Smooth muscle cell (in vitro differentiated cells): ENCODE data around the gene LHFPL5. TPM values are rescaled to one million over a fixed set of nuclear protein-coding genes. Genes with fewer than 3 reads are reported as not detected.

Source experiments
- DNase-seq: peaks from one replicate; lab custom pipeline; 2025; ENCODE audit not compliant: unreplicated experiment; lab: John Stamatoyannopoulos, UW
- H2AFZ ChIP-seq: fragments of 200-600 bp; sonication (generic); 2 replicates; pipeline ENCODE4 v1.6.0; 2016; ENCODE audit warnings: antibody characterized with exemption, low read depth, mild to moderate bottlenecking
- H3F3A ChIP-seq: fragments of 200-600 bp; sonication (generic); 2 replicates; pipeline ENCODE4 v1.6.0; 2017; ENCODE audit warnings: antibody characterized with exemption, low read depth
- H3K27ac ChIP-seq: fragments of 200-600 bp; sonication (generic); 2 replicates; pipeline ENCODE4 v1.5.1; 2016; ENCODE audit warnings: low read depth, mild to moderate bottlenecking
- H3K27me3 ChIP-seq: fragments of 200-600 bp; sonication (generic); 2 replicates; pipeline ENCODE4 v1.6.1; 2016; ENCODE audit warnings: low read depth, mild to moderate bottlenecking
- H3K36me3 ChIP-seq: fragments of 200-600 bp; sonication (generic); 2 replicates; pipeline ENCODE4 v1.5.1; 2016; ENCODE audit warnings: low read depth
- H3K4me1 ChIP-seq: fragments of 200-600 bp; sonication (generic); 2 replicates; pipeline ENCODE4 v1.5.1; 2016; ENCODE audit warnings: low read depth
- H3K4me2 ChIP-seq: fragments of 200-600 bp; sonication (generic); 2 replicates; pipeline ENCODE4 v1.6.0; 2016; ENCODE audit warnings: mild to moderate bottlenecking
- H3K4me3 ChIP-seq: fragments of 200-600 bp; sonication (generic); 2 replicates; pipeline ENCODE4 v1.5.1; 2016; ENCODE audit warnings: mild to moderate bottlenecking
- H3K79me2 ChIP-seq: fragments of 200-600 bp; sonication (generic); 2 replicates; pipeline ENCODE4 v1.6.0; 2016; ENCODE audit warnings: low read depth, mild to moderate bottlenecking
- H3K9ac ChIP-seq: fragments of 200-600 bp; sonication (generic); 2 replicates; pipeline ENCODE4 v1.6.0; 2016; ENCODE audit warnings: low read depth
- H3K9me3 ChIP-seq: fragments of 200-600 bp; sonication (generic); replicated peaks from 2 replicates; pipeline ENCODE4 v1.5.1; 2016; ENCODE audit warnings: low read depth
- H4K20me1 ChIP-seq: fragments of 200-600 bp; sonication (generic); 2 replicates; pipeline ENCODE4 v1.6.0; 2016; ENCODE audit warnings: low read depth
- WGBS: methylation state at CpG from one replicate; pipeline ENCODE4 v1.1.7; 2016; ENCODE audit warnings: low lambda C conversion rate; 5-methylcytosine and 5-hydroxymethylcytosine counted together
- polyA plus RNA-seq: library from polyadenylated mRNA; unstranded; fragments of >200 nt; fragmentation: Nextera tagmentation; extraction: Ambion mirVana; gene quantifications from 2 replicates; pipeline ENCODE4 v1.2.1, GENCODE V29; 2016
- total RNA-seq: library from RNA; depleted of rRNA; stranded (reverse); fragments of >200 nt; gene quantifications from 2 replicates; pipeline ENCODE4 v1.2.3, GENCODE V29; 2014
- TF ChIP-seq, protein P1 (sequence below): fragments of 200-600 bp; sonication (generic); IDR thresholded peaks from 2 replicates; pipeline ENCODE4 v1.5.1; 2017; ENCODE audit warnings: borderline replicate concordance, mild to moderate bottlenecking, antibody characterized with exemption; ENCODE audit not compliant: insufficient read depth, poor library complexity, severe bottlenecking

Gene LHFPL5
- total and polyA plus RNA-seq, 2 experiments from 2014 or later, result not detected

DNA sequence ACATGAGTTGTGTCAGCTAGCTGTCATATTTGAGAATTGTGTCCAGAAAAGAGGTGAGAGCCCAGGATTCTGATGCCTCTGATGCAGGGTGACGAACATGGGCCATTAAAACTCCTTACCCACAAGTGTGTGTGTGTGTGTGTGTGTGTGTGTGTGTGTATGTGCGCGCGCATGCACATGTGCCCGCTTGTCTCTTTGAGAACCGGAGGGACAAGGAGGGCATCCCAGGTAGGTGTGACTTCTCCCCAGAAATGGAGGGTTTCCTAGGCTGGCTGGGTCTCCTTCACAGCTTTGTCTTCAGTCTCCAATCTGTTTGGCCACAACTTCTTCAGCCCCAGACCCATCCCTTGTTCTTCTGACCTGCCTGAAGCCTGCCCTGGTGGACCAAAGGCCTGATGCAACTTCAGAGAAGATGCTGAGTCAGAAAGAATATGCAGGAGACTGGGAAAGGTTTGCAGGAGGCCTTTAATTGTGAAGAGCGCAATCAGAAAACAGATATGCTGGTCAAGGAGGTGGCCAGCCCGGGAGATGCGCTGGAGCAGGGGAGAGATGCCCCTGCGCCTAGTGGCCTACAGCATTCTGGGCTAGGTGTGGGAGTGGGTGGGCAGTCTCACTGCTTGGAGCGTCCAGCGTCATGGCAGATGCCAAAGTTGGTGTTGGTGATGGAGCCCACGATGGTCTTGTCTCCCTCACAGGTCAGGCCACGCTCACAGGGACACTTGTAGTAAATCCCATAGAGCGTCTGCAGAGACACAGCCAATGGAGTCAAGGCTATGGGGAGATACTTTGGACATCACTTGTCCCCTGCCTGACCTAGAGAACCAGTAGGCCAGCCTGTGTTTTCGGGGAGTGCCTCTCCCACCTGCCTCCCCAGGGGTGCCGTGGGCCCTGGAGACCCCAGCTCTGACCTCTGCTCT lies 10.4 kb upstream of the LHFPL5 start:
- H3K4me1 ChIP-seq, result no peaks in the 10 kb centered on the region
- no peak overlapping the region for H3K27ac ChIP-seq
- H3K9me3 ChIP-seq, result no peaks in the 10 kb centered on the region
- H3K4me3 ChIP-seq, result no peak overlapping the region
- no peaks in the 10 kb centered on the region for H3K36me3 ChIP-seq
- H3K4me2 ChIP-seq, result no peak overlapping the region
- TF ChIP-seq, protein P1, sequence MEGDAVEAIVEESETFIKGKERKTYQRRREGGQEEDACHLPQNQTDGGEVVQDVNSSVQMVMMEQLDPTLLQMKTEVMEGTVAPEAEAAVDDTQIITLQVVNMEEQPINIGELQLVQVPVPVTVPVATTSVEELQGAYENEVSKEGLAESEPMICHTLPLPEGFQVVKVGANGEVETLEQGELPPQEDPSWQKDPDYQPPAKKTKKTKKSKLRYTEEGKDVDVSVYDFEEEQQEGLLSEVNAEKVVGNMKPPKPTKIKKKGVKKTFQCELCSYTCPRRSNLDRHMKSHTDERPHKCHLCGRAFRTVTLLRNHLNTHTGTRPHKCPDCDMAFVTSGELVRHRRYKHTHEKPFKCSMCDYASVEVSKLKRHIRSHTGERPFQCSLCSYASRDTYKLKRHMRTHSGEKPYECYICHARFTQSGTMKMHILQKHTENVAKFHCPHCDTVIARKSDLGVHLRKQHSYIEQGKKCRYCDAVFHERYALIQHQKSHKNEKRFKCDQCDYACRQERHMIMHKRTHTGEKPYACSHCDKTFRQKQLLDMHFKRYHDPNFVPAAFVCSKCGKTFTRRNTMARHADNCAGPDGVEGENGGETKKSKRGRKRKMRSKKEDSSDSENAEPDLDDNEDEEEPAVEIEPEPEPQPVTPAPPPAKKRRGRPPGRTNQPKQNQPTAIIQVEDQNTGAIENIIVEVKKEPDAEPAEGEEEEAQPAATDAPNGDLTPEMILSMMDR, result no peak
- no peaks in the 10 kb centered on the region for H3K27me3 ChIP-seq
- no peak overlapping the region for H2AFZ ChIP-seq
- H3F3A ChIP-seq, result no peaks in the 10 kb centered on the region
- WGBS, result 95% methylated on average over 17 of the region's 17 CpGs
- no peak for DNase-seq
- no peak overlapping the region for H3K9ac ChIP-seq
- no peaks in the 10 kb centered on the region for H4K20me1 ChIP-seq
- no peaks in the 10 kb centered on the region for H3K79me2 ChIP-seq

DNA sequence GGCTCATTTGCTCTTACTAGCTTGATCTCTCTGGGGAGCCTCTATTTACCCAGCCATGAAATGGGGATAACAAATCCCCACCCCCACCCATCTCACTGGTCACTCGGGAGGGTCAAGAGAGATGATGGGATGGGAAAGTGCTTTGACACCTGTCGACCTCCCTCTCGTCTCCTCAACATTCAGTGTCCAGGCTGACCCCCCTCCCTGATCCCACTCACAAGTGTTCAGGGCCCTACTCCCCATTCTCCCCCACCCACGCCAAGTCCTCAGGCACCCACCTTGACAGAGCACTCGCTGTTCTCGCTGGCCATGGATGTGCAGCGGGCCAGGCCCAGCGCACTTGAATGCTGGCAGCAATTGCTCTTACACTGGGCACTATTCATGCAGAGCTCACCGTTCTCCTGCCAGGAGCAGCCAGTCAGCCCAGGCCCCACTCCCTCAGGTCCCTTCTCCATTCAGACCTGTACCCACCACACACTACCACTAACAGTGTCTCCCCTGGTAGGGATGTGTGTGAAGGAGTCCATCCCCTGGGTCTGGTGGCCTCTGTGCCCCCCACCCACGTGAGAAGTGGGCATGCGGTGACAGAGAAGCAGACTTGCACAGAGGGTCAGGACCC lies 9.6 kb upstream of the LHFPL5 start:
- Histone ChIP-seq H3K36me3 (no peaks in the 10 kb centered on the region), H3K27me3 (no peaks in the 10 kb centered on the region), H3F3A (no peaks in the 10 kb centered on the region), H3K27ac (no peak overlapping the region), H3K4me3 (no peak overlapping the region), H4K20me1 (no peaks in the 10 kb centered on the region), H3K9ac (no peak overlapping the region), H2AFZ (no peak overlapping the region), H3K79me2 (no peaks in the 10 kb centered on the region), H3K4me2 (no peak overlapping the region), H3K4me1 (no peaks in the 10 kb centered on the region), H3K9me3 (no peaks in the 10 kb centered on the region)
- no peak for DNase-seq
- WGBS, result 94% methylated on average over 11 of the region's 11 CpGs
- TF ChIP-seq, protein P1, result no peak

DNA sequence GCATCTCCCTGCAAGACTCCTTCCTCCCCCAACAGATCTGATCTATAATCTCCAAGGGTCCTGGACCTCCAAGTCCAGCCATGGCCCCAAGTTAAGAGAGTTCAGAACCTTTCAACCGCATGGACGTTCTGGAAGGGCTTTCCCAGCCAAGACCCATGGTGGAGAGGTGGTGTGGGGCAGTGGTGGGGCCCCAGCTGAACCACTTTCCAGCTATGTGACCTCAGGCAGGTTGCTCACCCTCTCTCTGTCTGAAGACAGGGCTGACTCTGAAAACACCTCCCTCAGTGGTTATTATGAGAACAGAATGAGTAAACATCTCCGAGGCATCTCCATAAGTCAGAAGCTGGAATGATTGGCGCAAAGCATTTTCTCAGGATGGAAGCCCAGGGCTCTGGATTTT lies 8.9 kb upstream of the LHFPL5 start:
- Histone ChIP-seq H3F3A (no peaks in the 10 kb centered on the region), H2AFZ (no peak overlapping the region), H3K27ac (no peak overlapping the region), H3K27me3 (no peaks in the 10 kb centered on the region), H3K9ac (no peak overlapping the region), H3K79me2 (no peaks in the 10 kb centered on the region), H3K4me2 (no peak overlapping the region), H3K36me3 (no peaks in the 10 kb centered on the region), H3K9me3 (no peaks in the 10 kb centered on the region), H4K20me1 (no peaks in the 10 kb centered on the region), H3K4me3 (no peak overlapping the region), H3K4me1 (no peaks in the 10 kb centered on the region)
- 90% methylated on average over 4 of the region's 4 CpGs for WGBS
- TF ChIP-seq, protein P1, result no peak
- no peak for DNase-seq
